Stimulated activated memory B cell treated with anti-CD40 and anti-IgM and Interleukin-4, amounts not matched to agents 10 μg/mL and 1 μg/mL and 100 μg/mL, for 72 hours (primary cell): ENCODE data around the gene MYO16.

Experiments used
- ATAC-seq: fragments of 150-1000 bp; cut with Tn5 transposase; 2 replicates; pipeline ENCODE4 v1.10.0; 2021
- H3K27ac Mint-ChIP-seq: one replicate; pipeline ENCODE4 v1.8.0; 2022; ENCODE audit warnings: mild to moderate bottlenecking, mixed read lengths
- H3K27me3 Mint-ChIP-seq: one replicate; pipeline ENCODE4 v1.8.0; 2022; ENCODE audit warnings: mixed read lengths
- H3K36me3 Mint-ChIP-seq: one replicate; pipeline ENCODE4 v1.8.0; 2022; ENCODE audit warnings: mixed read lengths
- H3K4me1 Mint-ChIP-seq: one replicate; pipeline ENCODE4 v1.8.0; 2022; ENCODE audit warnings: mixed read lengths
- H3K4me3 Mint-ChIP-seq: one replicate; pipeline ENCODE4 v1.8.0; 2022; ENCODE audit warnings: mild to moderate bottlenecking, moderate library complexity, mixed read lengths
- H3K9me3 Mint-ChIP-seq: one replicate; pipeline ENCODE4 v1.8.0; 2022; ENCODE audit warnings: mixed read lengths

The MYO16 gene

DNA sequence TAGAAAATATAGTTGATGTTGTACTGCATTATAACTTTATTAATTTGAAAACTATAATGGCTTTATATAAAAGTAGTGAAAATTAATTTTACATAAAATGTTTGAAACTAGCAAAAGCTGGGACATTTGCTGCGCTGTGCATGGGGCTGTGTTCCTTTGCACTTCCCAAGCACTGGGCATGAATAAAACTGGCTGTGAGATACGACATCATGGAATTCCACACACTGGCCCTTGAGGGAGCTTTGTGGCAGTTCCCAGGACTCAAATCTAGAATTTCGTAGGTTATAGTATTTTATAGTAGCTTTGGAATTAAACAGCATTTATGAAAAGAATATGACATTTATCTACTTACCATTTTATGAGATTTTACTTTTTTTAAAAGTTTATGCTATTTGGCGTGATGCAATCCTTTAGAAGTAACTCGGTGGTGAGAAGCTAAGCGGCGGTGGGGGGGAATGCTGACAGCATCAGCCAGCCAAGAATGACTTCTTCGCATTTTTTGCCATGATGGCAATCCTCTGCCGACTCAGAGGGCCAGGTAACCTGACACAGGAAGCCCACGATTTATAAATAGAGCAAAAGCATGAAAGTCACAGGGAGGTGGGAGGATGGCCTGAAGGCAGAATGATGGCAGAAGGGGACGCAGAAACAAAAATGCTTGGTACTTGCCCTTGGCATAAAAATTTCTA lies 553.5 kb downstream of the MYO16 start:
- Mint-ChIP-seq H3K4me3 (no peak overlapping the region), H3K4me1 (peaks cover 7% of the 10 kb centered on the region), H3K9me3 (no peaks in the 10 kb centered on the region), H3K27me3 (peaks cover 9% of the 10 kb centered on the region), H3K27ac (no peak overlapping the region), H3K36me3 (no peaks in the 10 kb centered on the region)
- no peak for ATAC-seq

- no peak for ATAC-seq
- Mint-ChIP-seq H3K27me3 (peaks cover 9% of the 10 kb centered on the region), H3K27ac (no peak overlapping the region), H3K4me3 (no peak overlapping the region), H3K9me3 (no peaks in the 10 kb centered on the region), H3K36me3 (no peaks in the 10 kb centered on the region), H3K4me1 (peaks cover 7% of the 10 kb centered on the region)
Measured at GRCh38 chr13:109191413-109191812, 562.0 kb downstream of the MYO16 start.

GRCh38 chr13:109192306-109192705 lies 562.9 kb downstream of the MYO16 start:
- no peaks in the 10 kb centered on the region for H3K9me3 Mint-ChIP-seq
- ATAC-seq = no peak
- peaks cover 2% of the 10 kb centered on the region for H3K4me1 Mint-ChIP-seq
- no peaks in the 10 kb centered on the region for H3K36me3 Mint-ChIP-seq
- peaks cover 8% of the 10 kb centered on the region for H3K27me3 Mint-ChIP-seq
- H3K4me3 Mint-ChIP-seq = no peak overlapping the region
- H3K27ac Mint-ChIP-seq = no peak overlapping the region

DNA sequence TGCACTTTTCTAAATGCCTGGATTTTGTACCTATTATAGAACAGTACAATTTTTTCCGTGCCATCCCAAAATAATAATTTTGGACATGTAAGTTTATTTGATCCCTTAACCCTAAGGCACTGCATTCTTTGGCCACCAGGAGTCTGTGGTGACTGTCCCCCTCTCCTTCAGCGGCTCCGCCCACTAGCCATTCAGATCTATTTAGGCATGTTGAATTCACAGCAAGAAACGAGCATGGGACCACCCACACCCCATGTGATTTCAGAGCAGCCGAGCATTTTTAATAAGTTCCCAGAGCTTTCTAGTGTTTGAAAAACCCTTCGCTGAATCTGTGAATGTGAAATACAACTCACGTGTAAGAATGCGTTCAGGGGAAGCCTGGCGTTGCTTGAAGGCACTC lies 567.5 kb downstream of the MYO16 start:
- no peak overlapping the region for H3K27ac Mint-ChIP-seq
- no peaks in the 10 kb centered on the region for H3K36me3 Mint-ChIP-seq
- H3K9me3 Mint-ChIP-seq = no peaks in the 10 kb centered on the region
- peaks cover 8% of the 10 kb centered on the region for H3K27me3 Mint-ChIP-seq
- no peaks in the 10 kb centered on the region for H3K4me1 Mint-ChIP-seq
- no peak for ATAC-seq
- H3K4me3 Mint-ChIP-seq = no peak overlapping the region

- peaks cover 8% of the 10 kb centered on the region for H3K27me3 Mint-ChIP-seq
- ATAC-seq = no peak
- no peak overlapping the region for H3K27ac Mint-ChIP-seq
- H3K4me3 Mint-ChIP-seq = no peak overlapping the region
- H3K9me3 Mint-ChIP-seq = no peaks in the 10 kb centered on the region
- no peaks in the 10 kb centered on the region for H3K4me1 Mint-ChIP-seq
- H3K36me3 Mint-ChIP-seq = no peaks in the 10 kb centered on the region
Measured at GRCh38 chr13:109198585-109198984, 569.2 kb downstream of the MYO16 start.

GRCh38 chr13:109199280-109199679 lies 569.9 kb downstream of the MYO16 start:
- Mint-ChIP-seq H3K4me1 (no peaks in the 10 kb centered on the region), H3K27ac (no peak overlapping the region), H3K36me3 (no peaks in the 10 kb centered on the region), H3K27me3 (peaks cover 8% of the 10 kb centered on the region), H3K4me3 (no peak overlapping the region), H3K9me3 (no peaks in the 10 kb centered on the region)
- ATAC-seq = no peak

DNA sequence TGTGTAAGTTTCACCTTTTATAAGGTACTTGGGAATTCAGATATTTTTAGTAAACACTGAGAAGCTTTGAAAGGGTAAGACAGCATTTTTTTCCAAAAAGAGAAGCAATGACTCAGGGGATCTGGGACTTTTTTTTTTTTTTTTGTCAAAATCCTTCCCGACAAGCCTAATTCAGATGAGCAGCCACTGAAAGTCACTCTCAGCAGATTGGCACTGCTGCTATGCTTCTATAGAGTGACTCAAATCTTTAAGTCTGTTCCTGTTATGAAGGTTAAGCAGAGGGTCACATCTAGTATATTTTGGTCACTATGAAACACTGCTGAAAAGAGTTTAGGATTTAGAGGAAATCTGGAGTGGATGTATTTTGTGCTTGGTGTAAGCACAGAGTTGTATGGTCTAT lies 571.1 kb downstream of the MYO16 start:
- Mint-ChIP-seq H3K9me3 (no peaks in the 10 kb centered on the region), H3K27me3 (peaks cover 8% of the 10 kb centered on the region), H3K36me3 (no peaks in the 10 kb centered on the region), H3K27ac (no peak overlapping the region), H3K4me1 (no peaks in the 10 kb centered on the region), H3K4me3 (no peak overlapping the region)
- ATAC-seq = no peak

- Mint-ChIP-seq H3K9me3 (no peaks in the 10 kb centered on the region), H3K27me3 (no peaks in the 10 kb centered on the region), H3K27ac (no peak overlapping the region), H3K4me1 (no peaks in the 10 kb centered on the region), H3K4me3 (no peak overlapping the region), H3K36me3 (no peaks in the 10 kb centered on the region)
- no peak for ATAC-seq
Measured at GRCh38 chr13:109203587-109203986, 574.2 kb downstream of the MYO16 start.

GRCh38 chr13:109204252-109204651 lies 574.8 kb downstream of the MYO16 start:
- Mint-ChIP-seq H3K9me3 (no peaks in the 10 kb centered on the region), H3K27me3 (no peaks in the 10 kb centered on the region), H3K27ac (no peak overlapping the region), H3K36me3 (no peaks in the 10 kb centered on the region), H3K4me1 (no peaks in the 10 kb centered on the region), H3K4me3 (no peak overlapping the region)
- no peak for ATAC-seq

DNA sequence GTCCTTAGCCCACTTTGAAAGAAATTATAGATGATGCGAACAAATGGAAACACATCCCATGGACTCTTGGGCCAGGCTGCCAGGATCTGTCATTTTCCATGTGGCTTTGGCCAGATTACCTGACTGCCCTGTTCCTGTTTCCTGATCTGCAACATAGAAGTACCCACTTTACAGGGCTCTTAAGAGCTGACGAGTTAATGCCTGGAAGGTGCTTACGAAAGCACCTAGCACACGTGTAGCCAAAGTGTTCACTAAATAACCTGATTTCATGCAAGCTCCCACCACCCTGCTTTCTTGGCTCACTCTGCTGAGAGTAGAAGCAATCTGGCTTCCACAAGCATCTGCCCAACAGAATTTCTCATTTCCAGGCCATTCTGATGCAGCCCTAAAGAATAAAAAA lies 575.2 kb downstream of the MYO16 start:
- Mint-ChIP-seq H3K36me3 (no peaks in the 10 kb centered on the region), H3K9me3 (no peaks in the 10 kb centered on the region), H3K4me3 (no peak overlapping the region), H3K27me3 (no peaks in the 10 kb centered on the region), H3K4me1 (no peaks in the 10 kb centered on the region), H3K27ac (no peak overlapping the region)
- ATAC-seq = no peak

GRCh38 chr13:109205315-109205714 lies 575.9 kb downstream of the MYO16 start:
- Mint-ChIP-seq H3K27ac (no peak overlapping the region), H3K4me3 (no peak overlapping the region), H3K27me3 (no peaks in the 10 kb centered on the region), H3K36me3 (no peaks in the 10 kb centered on the region), H3K4me1 (no peaks in the 10 kb centered on the region), H3K9me3 (no peaks in the 10 kb centered on the region)
- no peak for ATAC-seq

DNA sequence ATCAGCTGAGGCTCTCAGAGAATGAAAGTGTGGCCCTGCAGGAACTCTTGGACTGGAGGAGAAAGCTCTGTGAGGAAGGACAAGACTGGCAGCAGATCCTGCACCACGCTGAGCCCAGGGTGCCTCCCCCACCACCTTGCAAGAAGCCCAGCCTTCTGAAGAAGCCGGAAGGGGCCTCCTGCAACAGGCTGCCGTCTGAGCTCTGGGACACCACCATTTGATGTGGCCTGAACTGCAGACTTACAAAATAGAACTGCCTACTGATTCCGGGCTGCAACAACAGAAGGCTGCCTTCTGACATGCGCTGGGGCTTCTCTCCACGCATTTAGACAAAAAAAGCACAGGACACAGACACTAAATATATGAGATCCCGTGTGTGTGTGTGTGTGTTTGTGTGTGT lies 577.2 kb downstream of the MYO16 start:
- Mint-ChIP-seq H3K27me3 (peaks cover 8% of the 10 kb centered on the region), H3K4me3 (no peak overlapping the region), H3K4me1 (no peaks in the 10 kb centered on the region), H3K36me3 (no peaks in the 10 kb centered on the region), H3K9me3 (no peaks in the 10 kb centered on the region), H3K27ac (no peak overlapping the region)
- no peak for ATAC-seq

GRCh38 chr13:109207622-109208021 lies 578.2 kb downstream of the MYO16 start:
- H3K4me3 Mint-ChIP-seq = no peak overlapping the region
- H3K4me1 Mint-ChIP-seq = no peaks in the 10 kb centered on the region
- H3K36me3 Mint-ChIP-seq = no peaks in the 10 kb centered on the region
- H3K9me3 Mint-ChIP-seq = no peaks in the 10 kb centered on the region
- no peak overlapping the region for H3K27ac Mint-ChIP-seq
- peaks cover 8% of the 10 kb centered on the region for H3K27me3 Mint-ChIP-seq
- ATAC-seq = no peak

DNA sequence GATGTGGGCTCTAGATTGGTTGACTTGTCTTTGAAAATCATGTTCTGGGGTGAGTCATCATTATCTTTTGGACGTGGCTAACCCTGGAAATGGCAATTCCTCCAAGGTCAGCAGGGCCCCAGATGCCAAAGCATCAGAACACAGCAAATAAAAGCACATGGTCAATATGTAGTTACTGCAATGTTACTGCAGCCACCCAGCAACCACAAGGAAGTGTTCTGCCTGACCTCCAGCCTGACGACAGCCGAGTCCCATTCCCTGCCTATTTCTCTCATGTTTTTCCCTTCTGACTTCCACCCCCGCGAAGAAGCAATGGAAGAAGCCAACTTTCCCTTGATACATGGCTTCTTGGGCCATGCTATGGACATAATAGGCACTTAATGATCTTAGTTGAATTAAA lies 579.1 kb downstream of the MYO16 start:
- Mint-ChIP-seq H3K9me3 (no peaks in the 10 kb centered on the region), H3K4me3 (no peak overlapping the region), H3K36me3 (no peaks in the 10 kb centered on the region), H3K27me3 (peaks cover 8% of the 10 kb centered on the region), H3K27ac (no peak overlapping the region), H3K4me1 (no peaks in the 10 kb centered on the region)
- no peak for ATAC-seq

- no peaks in the 10 kb centered on the region for H3K4me1 Mint-ChIP-seq
- no peak overlapping the region for H3K27ac Mint-ChIP-seq
- no peaks in the 10 kb centered on the region for H3K36me3 Mint-ChIP-seq
- H3K27me3 Mint-ChIP-seq = peaks cover 11% of the 10 kb centered on the region
- H3K4me3 Mint-ChIP-seq = no peak overlapping the region
- peaks cover under 1% of the 10 kb centered on the region for H3K9me3 Mint-ChIP-seq
- no peak for ATAC-seq
Measured at GRCh38 chr13:109209526-109209925, 580.1 kb downstream of the MYO16 start.

DNA sequence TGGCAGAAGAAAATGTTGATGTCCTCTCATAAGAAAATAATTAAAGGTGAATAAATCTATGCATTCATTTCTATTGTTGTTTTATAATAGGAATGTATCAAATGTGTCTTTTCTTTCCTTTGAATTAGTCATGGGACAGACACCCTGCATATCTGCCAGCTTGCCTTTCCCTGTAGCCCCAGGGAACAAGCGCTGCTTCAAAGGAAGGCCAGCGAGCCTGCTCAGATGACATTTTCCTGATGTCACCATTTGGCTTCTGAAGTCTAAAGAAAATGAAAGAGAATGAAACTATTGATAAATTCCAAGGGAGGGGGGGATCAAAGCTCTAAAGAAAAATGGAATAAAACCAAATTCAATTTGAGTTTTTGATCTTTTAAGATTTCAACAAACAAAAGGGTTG lies 582.2 kb downstream of the MYO16 start:
- Mint-ChIP-seq H3K27ac (no peak overlapping the region), H3K4me1 (no peaks in the 10 kb centered on the region), H3K36me3 (no peaks in the 10 kb centered on the region), H3K4me3 (no peak overlapping the region), H3K9me3 (peaks cover 3% of the 10 kb centered on the region), H3K27me3 (peaks cover 19% of the 10 kb centered on the region)
- ATAC-seq = no peak

- Mint-ChIP-seq H3K36me3 (no peaks in the 10 kb centered on the region), H3K9me3 (peaks cover 3% of the 10 kb centered on the region), H3K4me3 (no peak overlapping the region), H3K27me3 (peaks cover 19% of the 10 kb centered on the region), H3K27ac (no peak overlapping the region), H3K4me1 (no peaks in the 10 kb centered on the region)
- peak; percentile 22 for ATAC-seq
Measured at GRCh38 chr13:109212650-109213049, 583.2 kb downstream of the MYO16 start.
